Measurements from ENCODE around the gene MAST2.
"Not testable (repeated sequence)": the region's sequence is repeated elsewhere in the genome, so short reads cannot be mapped to it uniquely, and the experiment has no call there.

The MAST2 gene

DNA sequence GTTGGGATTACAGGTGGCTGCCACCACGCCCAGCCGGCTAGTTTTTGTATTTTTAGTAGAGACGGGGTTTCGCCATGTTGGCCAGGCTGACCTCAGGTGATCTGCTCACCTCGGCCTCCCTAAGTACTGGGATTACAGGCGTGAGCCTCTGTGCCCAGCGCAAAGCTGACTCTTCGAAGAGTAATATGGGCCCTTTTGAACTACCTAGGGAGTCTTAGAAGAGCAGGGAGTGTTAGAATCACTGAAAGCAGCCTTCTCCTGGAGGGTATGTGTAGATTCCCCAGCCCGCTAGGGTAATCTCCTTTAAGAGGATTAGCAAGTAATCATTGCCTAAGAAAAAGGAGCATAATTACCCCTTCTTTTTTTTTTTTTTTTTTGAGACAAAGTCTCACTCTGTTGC is 6.5 kb upstream of the MAST2 start:
- TF ChIP-seq YY1 (IDR thresholded peaks at IDR 0.05; ENCODE audit: insufficient read depth, insufficient read length): no peak
- peaks cover 9% of the 10 kb centered on the region for H3K27me3 ChIP-seq (ENCODE audit: insufficient read depth, insufficient read length)
- no peaks in the 10 kb centered on the region for H3K36me3 ChIP-seq (ENCODE audit: insufficient read depth, insufficient read length, low read length)
- H3K4me3 ChIP-seq (ENCODE audit: insufficient read length, low read depth): no peak overlapping the region
- peak; percentile 52 for DNase-seq (ENCODE audit: low read depth, low spot score)
- H3K4me1 ChIP-seq (ENCODE audit: insufficient read depth, insufficient read length): no peaks in the 10 kb centered on the region
- no peaks in the 10 kb centered on the region for H3K9me3 ChIP-seq (ENCODE audit: insufficient read depth, low read length)
- H3K9ac ChIP-seq (ENCODE audit: insufficient read length, low read depth): no peak overlapping the region

DNA sequence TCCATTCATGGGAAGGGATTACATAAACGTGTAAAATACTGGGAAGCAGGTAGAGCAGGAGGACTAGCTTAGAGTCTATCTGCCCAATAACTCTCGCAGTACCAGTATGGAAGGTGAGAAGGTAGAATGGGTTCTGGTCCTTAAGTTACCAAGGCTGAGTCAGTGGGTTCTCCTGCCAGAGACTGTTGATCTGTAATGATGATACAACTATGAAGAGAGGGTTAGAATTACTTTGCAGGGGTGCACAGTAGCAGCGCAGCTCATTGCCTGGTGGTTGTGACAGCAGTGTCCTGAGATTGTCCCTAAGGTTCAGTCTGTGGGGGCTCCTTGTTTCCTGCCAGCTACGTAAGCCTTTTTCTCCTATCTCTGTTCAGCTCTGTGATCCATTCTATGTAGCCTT is 2.5 kb upstream of the MAST2 start:
- H3K9me3 ChIP-seq (ENCODE audit: insufficient read depth, low read length): no peaks in the 10 kb centered on the region
- peaks cover 9% of the 10 kb centered on the region for H3K27me3 ChIP-seq (ENCODE audit: insufficient read depth, insufficient read length)
- no peak for DNase-seq (ENCODE audit: low read depth, low spot score)
- peaks cover 3% of the 10 kb centered on the region for H3K36me3 ChIP-seq (ENCODE audit: insufficient read depth, insufficient read length, low read length)
- no peak overlapping the region for H3K4me3 ChIP-seq (ENCODE audit: insufficient read length, low read depth)
- no peak overlapping the region for H3K9ac ChIP-seq (ENCODE audit: insufficient read length, low read depth)
- no peak for TF ChIP-seq YY1 (IDR thresholded peaks at IDR 0.05; ENCODE audit: insufficient read depth, insufficient read length)
- no peaks in the 10 kb centered on the region for H3K4me1 ChIP-seq (ENCODE audit: insufficient read depth, insufficient read length)

- no peaks in the 10 kb centered on the region for H3K9me3 ChIP-seq (ENCODE audit: insufficient read depth, low read length)
- peak; percentile 69 for DNase-seq (ENCODE audit: low read depth, low spot score)
- no peak for TF ChIP-seq SUZ12 (IDR thresholded peaks at IDR 0.05; ENCODE audit: extremely low read depth, insufficient read depth, insufficient read length)
- TF ChIP-seq YY1 (IDR thresholded peaks at IDR 0.05; ENCODE audit: insufficient read depth, insufficient read length): no peak
- no peak for TF ChIP-seq ZNF274 (IDR thresholded peaks at IDR 0.05; ENCODE audit: low read depth, low read length)
- H3K36me3 ChIP-seq (ENCODE audit: insufficient read depth, insufficient read length, low read length): peaks cover 20% of the 10 kb centered on the region
- peak overlapping the region; percentile 40 for H3K4me3 ChIP-seq (ENCODE audit: insufficient read length, low read depth)
- peaks cover 9% of the 10 kb centered on the region for H3K27me3 ChIP-seq (ENCODE audit: insufficient read depth, insufficient read length)
- peak overlapping the region; percentile 53 for H3K9ac ChIP-seq (ENCODE audit: insufficient read length, low read depth)
- no peaks in the 10 kb centered on the region for H3K4me1 ChIP-seq (ENCODE audit: insufficient read depth, insufficient read length)
Observed at GRCh38 chr1:45802343-45803298, 791 bp upstream of the MAST2 start.

GRCh38 chr1:45803781-45804668 is 613 bp downstream of the MAST2 start:
- DNase-seq (ENCODE audit: low read depth, low spot score): peak; percentile 66
- H3K9me3 ChIP-seq (ENCODE audit: insufficient read depth, low read length); H3K4me1 ChIP-seq (ENCODE audit: insufficient read depth, insufficient read length); H3K27me3 ChIP-seq (ENCODE audit: insufficient read depth, insufficient read length): not testable (repeated sequence)
- H3K36me3 ChIP-seq (ENCODE audit: insufficient read depth, insufficient read length, low read length): peaks cover 31% of the 10 kb centered on the region
- H3K4me3 ChIP-seq (ENCODE audit: insufficient read length, low read depth): peak overlapping the region; percentile 83
- H3K9ac ChIP-seq (ENCODE audit: insufficient read length, low read depth): peak overlapping the region; percentile 92

- DNase-seq (ENCODE audit: low read depth, low spot score): no peak
- no peaks in the 10 kb centered on the region for H3K9me3 ChIP-seq (ENCODE audit: insufficient read depth, low read length)
- H3K36me3 ChIP-seq (ENCODE audit: insufficient read depth, insufficient read length, low read length): peaks cover 31% of the 10 kb centered on the region
- no peaks in the 10 kb centered on the region for H3K4me1 ChIP-seq (ENCODE audit: insufficient read depth, insufficient read length)
- peak overlapping the region; percentile 92 for H3K9ac ChIP-seq (ENCODE audit: insufficient read length, low read depth)
- peaks cover 3% of the 10 kb centered on the region for H3K27me3 ChIP-seq (ENCODE audit: insufficient read depth, insufficient read length)
- H3K4me3 ChIP-seq (ENCODE audit: insufficient read length, low read depth): peak overlapping the region; percentile 83
- no peak for TF ChIP-seq SUZ12 (IDR thresholded peaks at IDR 0.05; ENCODE audit: extremely low read depth, insufficient read depth, insufficient read length)
- TF ChIP-seq ZNF274 (IDR thresholded peaks at IDR 0.05; ENCODE audit: low read depth, low read length): no peak
- no peak for TF ChIP-seq YY1 (IDR thresholded peaks at IDR 0.05; ENCODE audit: insufficient read depth, insufficient read length)
Observed at GRCh38 chr1:45804669-45804969, 1.2 kb downstream of the MAST2 start.

DNA sequence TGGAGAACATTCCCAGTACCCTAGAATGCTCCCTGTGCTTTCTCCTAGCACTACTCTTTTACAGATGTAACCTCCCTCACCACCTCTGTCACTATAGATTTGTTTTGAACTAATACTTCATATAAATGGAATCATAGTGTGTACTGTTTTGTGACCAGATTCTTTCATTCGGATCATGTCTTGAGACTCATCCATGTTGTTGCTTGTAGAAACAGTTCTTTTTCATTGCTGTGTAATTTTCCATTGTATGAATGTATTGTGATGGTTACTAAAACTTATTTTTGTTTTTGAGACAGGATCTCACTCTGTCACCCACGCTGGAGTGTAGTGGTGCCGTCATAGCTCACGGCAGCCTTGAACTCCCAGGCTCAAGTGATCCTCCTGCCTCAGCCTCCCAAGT is 2.7 kb downstream of the MAST2 start:
- Histone ChIP-seq H3K4me1 (ENCODE audit: insufficient read depth, insufficient read length) (no peaks in the 10 kb centered on the region), H3K9ac (ENCODE audit: insufficient read length, low read depth) (no peak overlapping the region), H3K9me3 (ENCODE audit: insufficient read depth, low read length) (no peaks in the 10 kb centered on the region), H3K4me3 (ENCODE audit: insufficient read length, low read depth) (no peak overlapping the region), H3K27me3 (ENCODE audit: insufficient read depth, insufficient read length) (no peaks in the 10 kb centered on the region), H3K36me3 (ENCODE audit: insufficient read depth, insufficient read length, low read length) (peaks cover 31% of the 10 kb centered on the region)
- no peak for DNase-seq (ENCODE audit: low read depth, low spot score)
- no peak for TF ChIP-seq ZNF274 (IDR thresholded peaks at IDR 0.05; ENCODE audit: low read depth, low read length)
- TF ChIP-seq SUZ12 (IDR thresholded peaks at IDR 0.05; ENCODE audit: extremely low read depth, insufficient read depth, insufficient read length): no peak

- Histone ChIP-seq H3K27me3 (ENCODE audit: insufficient read depth, insufficient read length) (no peaks in the 10 kb centered on the region), H3K36me3 (ENCODE audit: insufficient read depth, insufficient read length, low read length) (peaks cover 51% of the 10 kb centered on the region), H3K4me1 (ENCODE audit: insufficient read depth, insufficient read length) (no peaks in the 10 kb centered on the region), H3K4me3 (ENCODE audit: insufficient read length, low read depth) (no peak overlapping the region), H3K9ac (ENCODE audit: insufficient read length, low read depth) (no peak overlapping the region), H3K9me3 (ENCODE audit: insufficient read depth, low read length) (no peaks in the 10 kb centered on the region)
- DNase-seq (ENCODE audit: low read depth, low spot score): no peak
- no peak for TF ChIP-seq YY1 (IDR thresholded peaks at IDR 0.05; ENCODE audit: insufficient read depth, insufficient read length)
Observed at GRCh38 chr1:45809761-45810160, 6.3 kb downstream of the MAST2 start.

All from NT2/D1 (cell line).